Measurements from ENCODE around the gene ZC3H7B. TPM values are rescaled to one million over a fixed set of nuclear protein-coding genes. Genes with fewer than 3 reads are reported as not detected.
"Not testable (repeated sequence)": the region's sequence is repeated elsewhere in the genome, so short reads cannot be mapped to it uniquely, and the experiment has no call there.

ZC3H7B gene
- total RNA-seq, 1 donor from 2014 or later: 84.3 TPM

GRCh38 chr22:41257696-41258095 is 43.6 kb upstream of the ZC3H7B start:
- Mint-ChIP-seq H3K27me3 (ENCODE audit: low read depth) (no peaks in the 10 kb centered on the region), H3K4me3 (no peak overlapping the region), H3K4me1 (no peaks in the 10 kb centered on the region), H3K36me3 (ENCODE audit: low read depth) (no peaks in the 10 kb centered on the region), H3K27ac (ENCODE audit: unreplicated experiment) (no peak overlapping the region), H3K9me3 (no peaks in the 10 kb centered on the region)
- DNase-seq (ENCODE audit: low read depth, low spot score): no peak
- TF ChIP-seq CTCF (conservative IDR thresholded peaks at IDR 0.05): no peak

GRCh38 chr22:41259756-41260155 is 41.6 kb upstream of the ZC3H7B start:
- not testable (repeated sequence) for H3K4me1 Mint-ChIP-seq; H3K36me3 Mint-ChIP-seq (ENCODE audit: low read depth); DNase-seq (ENCODE audit: low read depth, low spot score); H3K27me3 Mint-ChIP-seq (ENCODE audit: low read depth); H3K9me3 Mint-ChIP-seq; H3K4me3 Mint-ChIP-seq; H3K27ac Mint-ChIP-seq (ENCODE audit: unreplicated experiment)

- no peak overlapping the region for H3K27ac Mint-ChIP-seq (ENCODE audit: unreplicated experiment)
- no peaks in the 10 kb centered on the region for H3K4me1 Mint-ChIP-seq
- peaks cover 8% of the 10 kb centered on the region for H3K36me3 Mint-ChIP-seq (ENCODE audit: low read depth)
- no peaks in the 10 kb centered on the region for H3K27me3 Mint-ChIP-seq (ENCODE audit: low read depth)
- H3K9me3 Mint-ChIP-seq: no peaks in the 10 kb centered on the region
- no peak for TF ChIP-seq CTCF (conservative IDR thresholded peaks at IDR 0.05)
- no peak overlapping the region for H3K4me3 Mint-ChIP-seq
- no peak for DNase-seq (ENCODE audit: low read depth, low spot score)
Measured at GRCh38 chr22:41260871-41261270, 40.5 kb upstream of the ZC3H7B start.

- peaks cover 3% of the 10 kb centered on the region for H3K4me1 Mint-ChIP-seq
- no peak overlapping the region for H3K4me3 Mint-ChIP-seq
- H3K36me3 Mint-ChIP-seq (ENCODE audit: low read depth): peaks cover 11% of the 10 kb centered on the region
- TF ChIP-seq CTCF (conservative IDR thresholded peaks at IDR 0.05): no peak
- DNase-seq (ENCODE audit: low read depth, low spot score): no peak
- H3K27ac Mint-ChIP-seq (ENCODE audit: unreplicated experiment): no peak overlapping the region
- H3K27me3 Mint-ChIP-seq (ENCODE audit: low read depth): no peaks in the 10 kb centered on the region
- no peaks in the 10 kb centered on the region for H3K9me3 Mint-ChIP-seq
Measured at GRCh38 chr22:41261541-41262249, 39.6 kb upstream of the ZC3H7B start.

GRCh38 chr22:41262250-41262765 is 39.0 kb upstream of the ZC3H7B start:
- H3K4me3 Mint-ChIP-seq: no peak overlapping the region
- H3K36me3 Mint-ChIP-seq (ENCODE audit: low read depth): peaks cover 11% of the 10 kb centered on the region
- H3K9me3 Mint-ChIP-seq: no peaks in the 10 kb centered on the region
- H3K4me1 Mint-ChIP-seq: peaks cover 3% of the 10 kb centered on the region
- no peaks in the 10 kb centered on the region for H3K27me3 Mint-ChIP-seq (ENCODE audit: low read depth)
- no peak for TF ChIP-seq CTCF (conservative IDR thresholded peaks at IDR 0.05)
- no peak overlapping the region for H3K27ac Mint-ChIP-seq (ENCODE audit: unreplicated experiment)
- no peak for DNase-seq (ENCODE audit: low read depth, low spot score)

- Mint-ChIP-seq H3K27me3 (ENCODE audit: low read depth) (no peaks in the 10 kb centered on the region), H3K4me3 (no peak overlapping the region), H3K4me1 (peaks cover 3% of the 10 kb centered on the region), H3K9me3 (no peaks in the 10 kb centered on the region), H3K36me3 (ENCODE audit: low read depth) (peaks cover 11% of the 10 kb centered on the region), H3K27ac (ENCODE audit: unreplicated experiment) (no peak overlapping the region)
- DNase-seq (ENCODE audit: low read depth, low spot score): no peak
- no peak for TF ChIP-seq CTCF (conservative IDR thresholded peaks at IDR 0.05)
Measured at GRCh38 chr22:41263704-41264103, 37.6 kb upstream of the ZC3H7B start.
